H1 (cell line): ENCODE results near the gene PPP1R14C. TPM values are rescaled to one million over a fixed set of nuclear protein-coding genes. Genes with fewer than 3 reads are reported as not detected.

Source experiments
- CTCF ChIA-PET: fragments of 300-600 bp; sonication (Branson Sonifier 250); formaldehyde crosslinking; loops from one replicate; lab custom pipeline; 2021; ENCODE audit not compliant: partially characterized antibody; lab: Charles Lee
- POLR2A ChIA-PET: fragments of 300-600 bp; sonication (Branson Sonifier 250); formaldehyde crosslinking; loops from one replicate; lab custom pipeline; 2021; ENCODE audit warnings: inconsistent platforms; ENCODE audit not compliant: partially characterized antibody; lab: Charles Lee
- DNase-seq, 2 experiments: peaks; one replicate each; pipeline versions ENCODE4 v3.0.0 to v3.0.0-alpha.2; 2010 to 2022; ENCODE audit warnings: low spot score in 2 of 2, low read depth in 1 of 2, mixed read lengths in 1 of 2
- FAIRE-seq: peaks from 2 replicates; lab custom pipeline; 2011; peaks lifted over from hg19 to GRCh38; lab: Jason Lieb, UNC
- H2AFZ ChIP-seq: 2 replicates; pipeline ENCODE4 v1.8.1; 2012; ENCODE audit warnings: low read length, inconsistent platforms
- H2AK5ac ChIP-seq: 2 replicates; pipeline ENCODE4 v1.6.1; 2013; ENCODE audit warnings: low read depth, low read length
- H2BK120ac ChIP-seq: replicated peaks from 2 replicates; pipeline ENCODE3; 2013; ENCODE audit warnings: low read depth, low read length, inconsistent platforms
- H2BK12ac ChIP-seq: 2 replicates; pipeline ENCODE4 v1.6.1; 2013; ENCODE audit warnings: low read depth, low read length
- H2BK15ac ChIP-seq: 2 replicates; pipeline ENCODE4 v1.6.1; 2013; ENCODE audit warnings: low read length
- H2BK20ac ChIP-seq: 2 replicates; pipeline ENCODE4 v1.6.1; 2013; ENCODE audit warnings: low read length
- H2BK5ac ChIP-seq: 2 replicates; pipeline ENCODE4 v1.6.1; 2013; ENCODE audit warnings: low read depth, low read length
- H3K14ac ChIP-seq: 2 replicates; pipeline ENCODE4 v1.6.1; 2013; ENCODE audit warnings: inconsistent platforms; ENCODE audit not compliant: insufficient read length
- H3K18ac ChIP-seq: 2 replicates; pipeline ENCODE4 v1.6.1; 2013; ENCODE audit warnings: low read length; ENCODE audit errors: extremely low read depth
- H3K23ac ChIP-seq: 2 replicates; pipeline ENCODE4 v1.6.1; 2013; ENCODE audit warnings: inconsistent platforms; ENCODE audit not compliant: insufficient read length
- H3K23me2 ChIP-seq: 2 replicates; pipeline ENCODE4 v1.6.1; 2013; ENCODE audit warnings: low read depth, low read length
- H3K27ac ChIP-seq: 2 replicates; pipeline ENCODE4 v1.6.1; 2011; ENCODE audit warnings: low read depth, low read length, inconsistent platforms
- H3K27me3 ChIP-seq, 4 experiments: replicated peaks in 1 of 4; 1 replicate in 1 of 4; 2 replicates in 3 of 4; pipeline versions ENCODE4 v1.6.1 to v1.8.1; 2011 to 2013; ENCODE audit warnings: low read length in 3 of 4, mild to moderate bottlenecking in 3 of 4, inconsistent platforms in 2 of 4, mixed read lengths in 2 of 4, moderate library complexity in 1 of 4; ENCODE audit not compliant: control insufficient read depth in 3 of 4, insufficient read depth in 3 of 4; ENCODE audit errors: extremely low read depth in 1 of 4
- H3K36me3 ChIP-seq, 4 experiments: 2 replicates each; pipeline versions ENCODE4 v1.6.1 to v1.8.1; 2011 to 2013; ENCODE audit warnings: mild to moderate bottlenecking in 4 of 4, low read length in 3 of 4, moderate library complexity in 2 of 4, control low read depth in 1 of 4, inconsistent platforms in 1 of 4; ENCODE audit not compliant: insufficient read depth in 4 of 4, control insufficient read depth in 2 of 4
- H3K4ac ChIP-seq: replicated peaks from 2 replicates; pipeline ENCODE3; 2013; ENCODE audit warnings: low read length, low read depth, mixed read lengths, inconsistent platforms; ENCODE audit not compliant: insufficient read length
- H3K4me1 ChIP-seq, 4 experiments: replicated peaks in 1 of 4; 1 replicate in 1 of 4; 2 replicates in 3 of 4; pipeline versions ENCODE4 v1.6.1 to v1.8.1; 2011 to 2013; ENCODE audit warnings: low read length in 3 of 4, inconsistent platforms in 2 of 4, mixed read lengths in 1 of 4; ENCODE audit not compliant: insufficient read depth in 4 of 4, control insufficient read depth in 3 of 4
- H3K4me2 ChIP-seq, 2 experiments: 2 replicates each; pipeline versions ENCODE4 v1.6.1 to v1.8.1; 2011 to 2013; ENCODE audit warnings: low read depth in 2 of 2, low read length in 2 of 2, control low read depth in 1 of 2, inconsistent platforms in 1 of 2, mild to moderate bottlenecking in 1 of 2; ENCODE audit not compliant: insufficient read depth in 1 of 2
- H3K4me3 ChIP-seq, 4 experiments: fragments of 200-600, 300-600 bp in 1 of 4; sonication (generic), shearing (Covaris generic), sonication (Bioruptor Twin) in 1 of 4; 2 replicates each; pipeline versions ENCODE4 v1.5.1 to v1.8.1; 2011 to 2016; ENCODE audit warnings: low read length in 4 of 4, low read depth in 3 of 4, control low read depth in 2 of 4, inconsistent platforms in 2 of 4, mild to moderate bottlenecking in 2 of 4, mixed read lengths in 1 of 4, moderate library complexity in 1 of 4; ENCODE audit not compliant: insufficient read depth in 2 of 4; ENCODE audit errors: extremely low read depth in 1 of 4
- H3K56ac ChIP-seq: replicated peaks from 2 replicates; pipeline ENCODE3; 2013; ENCODE audit warnings: low read depth, mild to moderate bottlenecking, mixed read lengths, low read length, inconsistent platforms; ENCODE audit not compliant: insufficient read length
- H3K79me1 ChIP-seq: 2 replicates; pipeline ENCODE4 v1.6.1; 2013; ENCODE audit warnings: low read depth, low read length, control low read depth
- H3K79me2 ChIP-seq, 2 experiments: 2 replicates each; pipeline versions ENCODE4 v1.6.1 to v1.8.1; 2012 to 2013; ENCODE audit warnings: low read length in 2 of 2, mild to moderate bottlenecking in 2 of 2, inconsistent platforms in 1 of 2; ENCODE audit not compliant: insufficient read depth in 2 of 2, control insufficient read depth in 1 of 2
- H3K9ac ChIP-seq, 4 experiments: replicated peaks in 1 of 4; 1 replicate in 1 of 4; 2 replicates in 3 of 4; pipeline versions ENCODE4 v1.6.1 to v1.8.1; 2011 to 2013; ENCODE audit warnings: low read depth in 3 of 4, low read length in 3 of 4, control low read depth in 2 of 4, mild to moderate bottlenecking in 2 of 4, moderate library complexity in 2 of 4, inconsistent platforms in 1 of 4; ENCODE audit errors: extremely low read depth in 1 of 4
- H3K9me3 ChIP-seq, 2 experiments: 2 replicates each; pipeline versions ENCODE4 v1.6.1 to v1.8.1; 2012 to 2013; ENCODE audit warnings: mild to moderate bottlenecking in 2 of 2, moderate library complexity in 2 of 2, control low read depth in 1 of 2, inconsistent platforms in 1 of 2, low read depth in 1 of 2, low read length in 1 of 2, mixed read lengths in 1 of 2; ENCODE audit not compliant: insufficient read depth in 2 of 2
- H4K20me1 ChIP-seq, 2 experiments: replicated peaks in 1 of 2; 2 replicates each; pipeline versions ENCODE3 to v1.8.1; 2011 to 2013; ENCODE audit warnings: inconsistent platforms in 2 of 2, low read length in 2 of 2, mild to moderate bottlenecking in 1 of 2; ENCODE audit not compliant: insufficient read depth in 2 of 2, control insufficient read depth in 1 of 2
- H4K5ac ChIP-seq: 2 replicates; pipeline ENCODE4 v1.6.1; 2013; ENCODE audit warnings: low read length, low read depth, mixed read lengths, inconsistent platforms; ENCODE audit not compliant: insufficient read length
- H4K8ac ChIP-seq: 2 replicates; pipeline ENCODE4 v1.8.0; 2013; ENCODE audit warnings: mild to moderate bottlenecking, moderate library complexity, low read length, inconsistent platforms; ENCODE audit not compliant: insufficient read depth; ENCODE audit errors: extremely low read depth
- H4K91ac ChIP-seq: replicated peaks from 2 replicates; pipeline ENCODE3; 2013; ENCODE audit warnings: low read length, mixed read lengths, inconsistent platforms; ENCODE audit not compliant: insufficient read length
- ASH2L ChIP-seq: fragments of 200-600, 300-600 bp; sonication (generic); IDR thresholded peaks from one replicate; pipeline ENCODE4 v1.7.1; 2017; ENCODE audit warnings: low read length
- BACH1 ChIP-seq: IDR thresholded peaks from 2 replicates; pipeline ENCODE4 v1.6.1; 2012; ENCODE audit warnings: low read length, improper control_type of control experiment
- CBX5 ChIP-seq: fragments of 300-800, 300-1000 bp; sonication (generic); IDR thresholded peaks from 2 replicates; pipeline ENCODE4 v1.7.1; 2016; ENCODE audit warnings: antibody characterized with exemption, low read length, low read depth
- HDAC2 ChIP-seq, 2 experiments: fragments of 300-600 bp in 1 of 2; sonication (generic) in 1 of 2; IDR thresholded peaks; 2 replicates each; pipeline ENCODE4 v1.6.1; 2011 to 2012; ENCODE audit warnings: low read depth in 2 of 2, low read length in 2 of 2, mild to moderate bottlenecking in 2 of 2, moderate library complexity in 2 of 2, borderline replicate concordance in 1 of 2, inconsistent platforms in 1 of 2
- JUN ChIP-seq: IDR thresholded peaks from 2 replicates; pipeline ENCODE4 v1.6.1; 2011; ENCODE audit warnings: low read depth, mild to moderate bottlenecking, improper control_type of control experiment, low read length
- KDM1A ChIP-seq: fragments of 200-600, 300-600 bp; sonication (generic); IDR thresholded peaks from 2 replicates; pipeline ENCODE4 v1.7.1; 2016; ENCODE audit warnings: mild to moderate bottlenecking, low read length, borderline replicate concordance
- WGBS, 2 experiments: shearing (Covaris generic) in 1 of 2; methylation state at CpG; one replicate each; pipeline versions ENCODE4 v1.1.6 to v1.1.7; 2013 to 2015; ENCODE audit warnings: low lambda C conversion rate in 2 of 2, mixed read lengths in 2 of 2, inconsistent platforms in 1 of 2, low coverage in 1 of 2, missing lambda C conversion rate in 1 of 2; ENCODE audit not compliant: insufficient replicate concordance in 2 of 2, insufficient coverage in 1 of 2, insufficient read length in 1 of 2; ENCODE audit errors: extremely low coverage in 1 of 2, missing lambda C conversion rate in 1 of 2; 5-methylcytosine and 5-hydroxymethylcytosine counted together
- polyA plus RNA-seq, 7 experiments: library from polyadenylated mRNA; depleted of rRNA in 3 of 7; stranded (reverse) in 5 of 7; unstranded in 2 of 7; fragments of >200 nt in 5 of 7; fragments of 200-250 nt in 2 of 7; gene quantifications; 1 replicate in 5 of 7; 2 replicates in 1 of 7; 4 replicates in 1 of 7; pipeline versions ENCODE4 v1.2.1 to v1.2.3, GENCODE V29; 2011 to 2013; ENCODE audit warnings: missing spikeins in 2 of 7, mixed read lengths in 2 of 7
- total RNA-seq: library from RNA; stranded (reverse); fragmentation: NEBNext Ultra II Directional; extraction: Animal tissue kit (Norgen Biotek cat#: 25700); gene quantifications from 2 replicates; pipeline ENCODE4 v1.2.1, GENCODE V29; 2021
- TF ChIP-seq, protein P1 (sequence below): IDR thresholded peaks from 2 replicates; pipeline ENCODE4 v1.6.1; 2012; ENCODE audit warnings: inconsistent platforms

The PPP1R14C gene
- total and polyA plus RNA-seq, 2 of the 8 experiments (the other 6 are each of a cell fraction or from before 2014, with no cell fraction given): 0.30 to 0.61 TPM

DNA sequence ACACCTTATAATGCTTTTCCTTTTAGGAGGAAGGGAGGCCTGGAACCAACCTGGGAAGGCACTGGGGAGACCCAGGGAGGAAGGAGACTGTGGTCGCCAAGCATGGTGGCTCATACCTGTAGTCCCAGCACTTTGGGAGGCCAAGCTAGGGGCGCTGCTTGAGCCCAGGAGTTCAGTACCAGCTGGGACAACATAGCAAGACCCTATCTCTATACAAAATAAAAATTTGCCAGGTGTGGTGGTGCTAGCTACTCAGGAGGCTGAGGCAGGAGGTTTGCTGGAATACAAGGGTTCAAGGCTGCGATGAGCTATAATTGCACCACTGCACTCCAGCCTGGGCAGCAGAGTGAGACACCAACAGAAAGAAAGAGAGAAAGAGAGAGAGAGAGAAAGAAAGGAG, 36.2 kb downstream of the PPP1R14C start:
- no peaks in the 10 kb centered on the region for H3K9me3 ChIP-seq
- H2BK20ac ChIP-seq: no peak overlapping the region
- WGBS, 2 experiments: 86% methylated on average over 3 of the region's 3 CpGs; no CpG with 5 or more reads in 1 of the 2 experiments
- POLR2A ChIA-PET: no interaction called here
- CTCF ChIA-PET: interaction anchor here (0.6 to 1.2 kb wide), 2 partner anchors 16 to 27 kb away, joined by 3 read pairs; no protein-coding TSS in a partner anchor
- no peak overlapping the region for H3K27ac ChIP-seq
- no peak overlapping the region for H4K5ac ChIP-seq
- H3K4me3 ChIP-seq: no peak overlapping the region
- no peak for DNase-seq
- H2AK5ac ChIP-seq: no peak overlapping the region
- no peak for FAIRE-seq
- no peak overlapping the region for H2BK12ac ChIP-seq
- no peak for TF ChIP-seq JUN
- no peak for TF ChIP-seq ASH2L
- TF ChIP-seq, protein P1, sequence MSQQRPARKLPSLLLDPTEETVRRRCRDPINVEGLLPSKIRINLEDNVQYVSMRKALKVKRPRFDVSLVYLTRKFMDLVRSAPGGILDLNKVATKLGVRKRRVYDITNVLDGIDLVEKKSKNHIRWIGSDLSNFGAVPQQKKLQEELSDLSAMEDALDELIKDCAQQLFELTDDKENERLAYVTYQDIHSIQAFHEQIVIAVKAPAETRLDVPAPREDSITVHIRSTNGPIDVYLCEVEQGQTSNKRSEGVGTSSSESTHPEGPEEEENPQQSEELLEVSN: no peak
- no peak for TF ChIP-seq CBX5
- no peak for TF ChIP-seq BACH1
- TF ChIP-seq HDAC2 (IDR thresholded peaks at IDR 0.05; ENCODE audit: borderline replicate concordance in 1 of 2, low read depth in 2 of 2, low read length in 2 of 2): no peak
- no peak for TF ChIP-seq KDM1A
- no peak overlapping the region for H3K4me2 ChIP-seq
- H3K4me1 ChIP-seq: no peaks in the 10 kb centered on the region
- H3K27me3 ChIP-seq: no peaks in the 10 kb centered on the region
- no peak overlapping the region for H3K56ac ChIP-seq
- H2BK15ac ChIP-seq: no peak overlapping the region
- no peak overlapping the region for H3K23ac ChIP-seq
- H3K14ac ChIP-seq: no peak overlapping the region
- H3K79me2 ChIP-seq: no peaks in the 10 kb centered on the region
- no peak overlapping the region for H2AFZ ChIP-seq
- no peak overlapping the region for H3K9ac ChIP-seq
- H4K91ac ChIP-seq: no peak overlapping the region
- H3K36me3 ChIP-seq: no peaks in the 10 kb centered on the region
- H3K18ac ChIP-seq: no peak overlapping the region
- H2BK5ac ChIP-seq: no peak overlapping the region
- H2BK120ac ChIP-seq: no peak overlapping the region
- no peaks in the 10 kb centered on the region for H3K23me2 ChIP-seq
- no peak overlapping the region for H4K8ac ChIP-seq
- no peak overlapping the region for H3K4ac ChIP-seq
- H3K79me1 ChIP-seq: no peaks in the 10 kb centered on the region
- no peaks in the 10 kb centered on the region for H4K20me1 ChIP-seq
